Fibroblast of gingiva (primary cell): ENCODE data around the gene SOX21.
"Not testable (repeated sequence)": the region's sequence is repeated elsewhere in the genome, so short reads cannot be mapped to it uniquely, and the experiment has no call there.

Experiments used
- DNase-seq: peaks from one replicate; pipeline ENCODE4 v3.0.0-alpha.2; 2011; ENCODE audit warnings: low read depth

Gene SOX21

GRCh38 chr13:94712287-94712811 is at the start of gene SOX21:
Gene SOX21, minus strand, starts transcription at chr13:94712545. Its CDS starts 496 bp downstream, at chr13:94712049.
- DNase-seq = no peak

- DNase-seq = no peak
Measured at GRCh38 chr13:94761407-94761806, 49.1 kb upstream of the SOX21 start.

DNA sequence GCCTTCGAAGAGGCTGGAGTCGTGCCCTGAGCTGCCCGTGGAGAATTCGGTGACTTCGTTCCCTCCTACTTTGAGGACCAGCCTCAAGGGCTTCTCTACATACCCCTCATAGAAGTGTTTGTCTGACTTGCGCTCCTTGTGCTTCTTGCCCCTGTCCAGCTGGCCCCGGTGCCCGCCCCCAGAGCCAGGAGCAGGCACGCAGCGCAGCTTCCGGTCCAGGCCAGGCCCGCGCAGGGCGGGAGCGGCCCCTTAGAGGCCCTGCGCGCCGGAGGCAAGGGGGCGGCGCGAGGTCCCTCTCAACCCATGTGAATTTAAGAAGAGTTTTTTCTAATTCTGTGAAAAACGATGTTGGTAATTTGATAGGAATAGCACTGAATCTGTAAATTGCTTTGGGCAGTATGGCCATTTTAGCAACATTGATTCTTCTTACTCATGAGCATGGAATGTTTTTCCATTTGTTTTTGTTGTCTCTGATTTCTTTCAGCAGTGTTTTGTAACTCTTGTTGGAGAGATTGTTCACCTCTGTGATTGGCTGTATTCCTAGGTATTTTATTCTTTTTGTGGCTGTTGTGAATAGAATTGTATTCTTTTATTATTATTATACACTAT is 46.9 kb upstream of the SOX21 start:
- DNase-seq = no peak

DNA sequence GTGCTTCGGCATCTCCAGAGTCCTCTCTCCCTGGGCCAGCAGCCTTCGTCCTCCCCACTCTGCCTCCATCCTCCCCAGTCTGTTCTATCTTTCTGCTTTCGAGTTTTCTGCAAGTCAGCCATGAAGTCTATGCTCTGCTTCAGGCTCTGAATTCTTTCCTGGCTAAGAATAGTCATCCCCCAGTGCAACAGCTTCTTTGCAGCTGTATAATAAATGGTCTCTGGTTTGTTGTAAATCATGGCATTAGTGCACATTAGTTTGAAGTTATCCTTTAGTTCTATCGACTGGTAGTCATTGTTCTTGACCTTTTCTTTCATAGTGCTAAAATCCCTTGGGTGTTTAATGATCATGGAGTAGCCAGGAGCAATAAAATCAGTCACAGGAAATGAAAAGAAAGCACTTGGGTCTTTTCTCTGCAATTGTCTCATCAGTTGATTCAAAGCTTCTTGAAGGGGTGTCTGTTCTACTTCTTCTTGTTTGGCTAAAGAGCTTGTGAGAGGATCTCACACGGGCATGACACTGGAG is 46.2 kb upstream of the SOX21 start:
- DNase-seq = no peak

- DNase-seq = no peak
Measured at GRCh38 chr13:94753327-94753726, 41.0 kb upstream of the SOX21 start.

DNA sequence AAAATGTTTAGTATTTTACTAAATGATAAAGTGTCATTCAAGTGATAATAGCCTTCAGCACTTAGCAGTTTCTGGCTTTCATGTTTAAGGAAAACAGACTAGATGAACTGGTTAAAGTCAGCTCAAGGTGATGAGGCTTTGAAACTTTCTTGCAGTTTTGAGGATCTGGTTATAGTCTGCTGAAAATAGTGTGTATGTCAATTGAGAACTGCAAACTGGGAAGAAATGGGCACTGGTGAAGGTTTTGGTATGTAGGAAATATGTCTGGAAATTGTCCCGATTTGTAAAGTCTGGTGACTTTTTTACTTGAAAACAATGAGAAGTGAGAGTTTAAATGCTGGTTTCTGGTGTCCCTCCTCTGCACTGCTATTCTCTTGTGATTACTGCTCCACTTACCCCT is 36.8 kb upstream of the SOX21 start:
- no peak for DNase-seq

- no peak for DNase-seq
Measured at GRCh38 chr13:94739235-94739634, 26.9 kb upstream of the SOX21 start.

GRCh38 chr13:94731028-94731427 is 18.7 kb upstream of the SOX21 start:
- no peak for DNase-seq

GRCh38 chr13:94729941-94730340 is 17.6 kb upstream of the SOX21 start:
- not testable (repeated sequence) for DNase-seq

DNA sequence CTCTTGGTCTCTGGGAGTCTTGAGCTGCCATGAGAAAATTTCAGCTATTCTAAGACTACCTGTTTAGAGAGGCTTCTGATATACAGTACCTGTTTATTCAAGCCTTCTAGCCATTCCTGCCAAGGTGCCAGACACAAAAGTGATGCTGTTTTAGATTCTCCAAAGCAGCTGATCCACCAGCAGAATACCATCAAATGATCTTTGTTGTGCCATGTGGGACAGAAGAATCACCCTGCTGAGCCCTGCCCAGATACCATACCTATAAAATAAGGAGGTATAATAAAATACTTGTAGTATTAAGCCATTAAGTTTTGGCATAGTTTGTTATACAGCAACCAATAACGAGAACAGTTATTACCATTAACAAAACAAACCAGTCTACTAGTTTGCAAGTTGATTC is 14.1 kb upstream of the SOX21 start:
- DNase-seq = no peak

GRCh38 chr13:94722609-94723345 is 10.4 kb upstream of the SOX21 start:
- no peak for DNase-seq

- DNase-seq = not testable (repeated sequence)
Measured at GRCh38 chr13:94718697-94719096, 6.4 kb upstream of the SOX21 start.

DNA sequence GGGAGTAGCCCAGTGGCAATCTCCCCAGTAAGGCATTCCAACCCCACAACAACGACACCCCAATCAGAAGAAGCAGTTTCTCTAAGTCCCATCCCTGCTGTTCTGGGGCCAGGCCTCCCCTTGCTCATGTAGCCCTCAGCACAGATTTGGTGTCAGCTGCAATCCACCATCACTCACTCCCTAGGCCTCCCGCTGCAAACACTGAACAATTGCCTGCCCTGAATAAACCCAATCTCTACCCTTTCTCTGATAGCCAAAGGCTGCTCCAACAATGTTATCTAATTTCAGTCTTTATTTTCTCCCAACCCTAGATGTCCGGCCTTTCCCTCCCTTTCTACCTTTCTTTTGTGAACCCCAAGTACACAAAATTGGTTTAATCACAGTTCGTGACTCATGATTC is 5.6 kb upstream of the SOX21 start:
- no peak for DNase-seq

DNA sequence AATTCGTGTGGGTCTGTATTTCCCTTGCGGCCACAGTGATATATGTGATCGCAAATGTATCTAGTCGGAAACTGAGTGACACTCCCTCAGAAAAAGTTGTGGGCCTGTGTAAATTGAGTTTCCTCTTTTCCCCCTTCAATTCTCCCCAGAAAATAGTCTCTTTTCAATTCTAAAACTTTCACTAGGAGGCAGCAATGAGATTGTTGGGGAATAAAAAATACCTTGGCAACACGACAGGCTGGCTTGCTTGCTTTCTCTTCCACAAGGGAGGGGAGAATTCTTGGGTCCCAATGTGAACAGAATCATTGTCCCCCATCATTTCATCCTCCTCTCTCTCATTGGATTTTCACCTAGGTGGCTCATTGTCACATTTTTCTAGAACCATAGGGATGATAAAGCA is 3.7 kb upstream of the SOX21 start:
- DNase-seq = no peak

DNA sequence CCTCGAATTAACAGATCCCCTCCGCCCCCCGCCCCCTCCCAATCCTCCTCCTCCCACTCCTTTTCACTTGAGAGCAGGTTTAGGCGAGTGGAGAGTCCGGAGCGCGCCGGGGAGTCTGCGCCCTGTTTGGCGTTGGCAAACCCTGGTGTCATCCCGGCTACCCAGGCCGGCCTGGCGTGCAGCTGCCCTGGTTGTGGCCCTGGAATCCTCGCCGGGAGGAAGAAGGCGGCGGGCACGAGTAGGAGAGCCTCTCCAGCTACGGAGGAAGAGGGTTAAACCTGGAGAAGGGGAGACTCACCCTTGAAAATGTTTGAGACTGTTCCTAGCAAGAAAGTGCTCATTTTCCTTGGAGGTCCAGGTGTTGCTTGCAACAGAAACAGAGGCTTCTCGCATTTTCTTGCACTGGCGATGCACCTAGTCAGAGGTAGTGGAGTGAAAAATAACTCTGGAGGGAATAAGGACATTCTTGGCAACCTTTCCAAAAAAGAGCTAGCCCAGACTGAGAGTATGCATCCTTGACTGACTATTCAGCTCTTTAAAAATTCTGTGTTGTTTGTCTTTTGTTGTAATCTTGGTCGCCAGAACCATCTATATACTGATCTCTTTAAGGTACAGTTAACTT is 1.3 kb upstream of the SOX21 start:
- DNase-seq = no peak

- peak; percentile 64 for DNase-seq
Measured at GRCh38 chr13:94712812-94713560, 641 bp upstream of the SOX21 start.

GRCh38 chr13:94711561-94712286 is 621 bp downstream of the SOX21 start:
- peak; percentile 24 for DNase-seq

DNA sequence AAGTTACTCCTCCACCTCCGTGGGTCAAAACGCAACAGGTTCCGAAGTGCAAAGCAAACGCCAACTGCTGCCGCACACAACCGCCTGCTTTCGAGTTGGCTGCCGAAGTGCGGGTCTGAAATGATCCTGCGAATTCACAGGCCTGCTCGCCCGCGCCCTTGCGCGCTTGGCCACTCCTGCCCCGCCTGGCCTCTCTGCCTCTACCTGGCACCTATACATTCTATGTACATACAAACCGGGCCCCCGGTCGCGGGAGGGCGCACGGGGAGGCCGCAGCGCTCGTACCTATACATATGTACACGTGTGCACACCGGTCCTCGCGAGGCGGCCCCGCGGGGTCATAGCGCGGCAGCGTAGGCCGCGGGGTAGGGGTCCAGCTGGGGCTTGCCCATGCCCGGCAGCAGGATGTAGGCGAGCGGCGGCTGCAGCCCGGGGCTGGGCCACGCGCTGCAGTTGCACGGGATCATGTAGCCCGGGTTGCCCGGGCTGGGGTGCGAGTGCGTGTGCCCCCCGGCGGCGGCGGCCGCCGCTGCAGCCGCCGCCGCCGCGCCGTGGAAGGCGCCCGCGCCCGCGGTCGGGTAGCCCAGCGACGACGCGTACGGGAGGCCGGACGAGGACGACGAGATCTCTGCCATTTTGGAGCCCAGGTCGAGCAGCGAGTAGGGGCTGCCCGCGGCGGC is 1.3 kb downstream of the SOX21 start:
- no peak for DNase-seq

DNA sequence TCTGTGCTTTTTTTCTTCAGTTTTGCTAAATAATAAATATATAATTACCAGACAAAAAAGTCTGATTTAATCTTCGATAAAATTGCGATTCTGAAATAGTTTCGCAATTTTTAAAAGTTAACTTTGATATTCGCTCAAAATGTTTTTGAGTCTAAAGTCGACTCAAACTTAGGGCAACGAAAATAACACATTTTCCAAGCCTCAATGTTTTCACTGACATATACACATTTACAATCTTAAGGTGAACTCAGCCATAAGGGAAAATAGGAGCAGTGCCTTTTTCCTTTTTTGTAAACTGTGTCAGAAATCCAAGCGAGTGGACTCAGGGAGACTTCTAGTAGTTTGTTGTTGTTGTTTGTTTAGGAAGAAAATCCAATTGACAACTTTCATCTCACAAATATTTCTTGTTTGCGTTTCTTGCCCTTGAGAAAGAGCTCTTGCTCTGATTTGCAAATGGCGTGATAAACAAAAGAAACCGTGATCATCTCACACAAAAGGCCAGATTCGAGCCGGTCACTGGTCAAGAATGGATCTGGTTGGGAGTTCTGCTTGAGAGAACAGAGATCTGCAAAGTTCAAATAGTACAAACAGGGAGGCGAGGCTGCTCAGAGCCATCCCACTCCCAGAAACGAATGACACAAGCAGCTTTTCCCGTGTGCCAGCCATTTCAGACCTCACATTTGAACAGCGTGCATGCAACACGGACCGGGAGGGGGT is 2.1 kb downstream of the SOX21 start:
- DNase-seq = no peak
